Activated B cell treated with CpG ODN at 0.5 μM for 24 hours (primary cell): ENCODE results near the gene SMAD1. TPM values are rescaled to one million over a fixed set of nuclear protein-coding genes. Genes with fewer than 3 reads are reported as not detected.

ENCODE experiments used
- ATAC-seq: fragments of 200-7000 bp; cut with Tn5 transposase; one replicate; pipeline ENCODE4 v1.10.0; 2021; ENCODE audit warnings: low read depth, mild to moderate bottlenecking, moderate library complexity
- CTCF ChIA-PET: fragments of 350-600 bp; sonication (Branson Sonifier 250); formaldehyde crosslinking; loops from one replicate; lab custom pipeline; 2021; ENCODE audit warnings: antibody characterized with exemption; lab: Charles Lee
- POLR2A ChIA-PET: fragments of 350-600 bp; sonication (Branson Sonifier 250); formaldehyde crosslinking; loops from one replicate; lab custom pipeline; 2021; ENCODE audit warnings: antibody characterized with exemption; lab: Charles Lee
- DNase-seq: peaks from one replicate; pipeline ENCODE4 v3.0.0; 2022
- H3K27ac Mint-ChIP-seq: one replicate; pipeline ENCODE4 v1.8.0; 2020; ENCODE audit warnings: mixed read lengths
- H3K27me3 Mint-ChIP-seq: one replicate; pipeline ENCODE4 v1.8.0; 2021; ENCODE audit warnings: mixed read lengths
- H3K36me3 Mint-ChIP-seq: one replicate; pipeline ENCODE4 v1.8.0; 2021; ENCODE audit warnings: low read depth, mixed read lengths
- H3K4me1 Mint-ChIP-seq: one replicate; pipeline ENCODE4 v1.8.0; 2021; ENCODE audit warnings: mixed read lengths
- H3K4me3 Mint-ChIP-seq: one replicate; pipeline ENCODE4 v1.8.0; 2020; ENCODE audit warnings: mild to moderate bottlenecking, mixed read lengths
- H3K9me3 Mint-ChIP-seq: one replicate; pipeline ENCODE4 v1.8.0; 2020; ENCODE audit warnings: mixed read lengths
- intact Hi-C: fragments of 100-400 bp; cut with micrococcal nuclease; formaldehyde crosslinking; loops from one replicate; pipeline ENCODE4 v1.15.1; 2024
- total RNA-seq: library from RNA; stranded (reverse); gene quantifications from 2 replicates; pipeline ENCODE4 v1.2.3, GENCODE V29; 2022
- TF ChIP-seq, protein P1 (sequence below): fragments of 200-600 bp; IDR thresholded peaks from one replicate; pipeline ENCODE4 v1.8.0; 2022; ENCODE audit warnings: antibody characterized with exemption, mild to moderate bottlenecking

SMAD1 gene
- total RNA-seq, 1 donor from 2014 or later: not detected

DNA sequence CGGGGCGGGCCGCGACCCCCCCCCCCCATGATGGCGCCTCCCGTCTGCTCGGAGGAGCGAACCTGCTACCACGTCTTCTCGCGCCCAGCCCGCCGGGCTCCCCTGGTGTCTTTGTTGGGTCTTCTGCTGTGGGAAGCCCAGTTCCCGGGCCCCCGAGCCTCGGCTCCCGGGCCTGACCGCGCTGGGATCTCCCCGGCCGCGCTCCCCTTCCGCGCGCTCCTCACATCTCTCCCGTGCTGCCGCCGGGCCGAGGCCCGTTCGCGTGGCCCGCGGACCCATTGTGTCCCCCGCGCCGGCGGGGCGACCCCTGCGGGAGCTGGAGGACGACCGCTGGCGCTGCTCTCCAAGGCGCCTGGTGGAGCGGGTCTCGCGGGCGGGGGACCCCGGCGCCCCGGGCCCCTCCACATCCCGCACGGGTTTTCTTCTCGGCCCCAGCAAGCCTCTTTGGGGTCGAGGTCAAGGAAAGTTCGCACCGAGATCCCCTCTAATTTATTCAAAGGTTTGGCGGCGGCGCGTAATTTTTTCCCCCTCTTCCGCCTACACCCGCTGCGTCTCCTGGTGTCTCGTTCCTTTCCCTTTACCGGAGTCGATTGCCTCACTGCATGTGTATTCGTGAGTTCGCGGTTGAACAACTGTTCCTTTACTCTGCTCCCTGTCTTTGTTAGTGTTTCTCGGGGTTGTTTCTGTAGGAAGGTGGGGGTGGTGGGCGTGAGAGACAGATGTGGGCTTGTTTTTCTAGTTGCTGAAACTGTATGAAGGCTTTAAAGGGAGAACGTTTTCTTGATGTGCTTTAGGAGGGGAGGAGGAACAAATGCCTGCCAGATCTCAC, 770 bp downstream of the SMAD1 start:
- ChIA-PET POLR2A (no interaction called here), CTCF (no interaction called here)
- no peak for ATAC-seq
- Mint-ChIP-seq H3K4me3 (no peak overlapping the region), H3K9me3 (peaks cover 3% of the 10 kb centered on the region), H3K36me3 (no peaks in the 10 kb centered on the region), H3K27me3 (peaks cover 44% of the 10 kb centered on the region), H3K27ac (no peak overlapping the region), H3K4me1 (peaks cover 13% of the 10 kb centered on the region)
- peak; percentile 18 for DNase-seq
- intact Hi-C loops: loop anchor here (5.0 kb wide), 1 partner anchor 300 kb away; the partner anchor contains the start of gene OTUD4
- TF ChIP-seq, protein P1, sequence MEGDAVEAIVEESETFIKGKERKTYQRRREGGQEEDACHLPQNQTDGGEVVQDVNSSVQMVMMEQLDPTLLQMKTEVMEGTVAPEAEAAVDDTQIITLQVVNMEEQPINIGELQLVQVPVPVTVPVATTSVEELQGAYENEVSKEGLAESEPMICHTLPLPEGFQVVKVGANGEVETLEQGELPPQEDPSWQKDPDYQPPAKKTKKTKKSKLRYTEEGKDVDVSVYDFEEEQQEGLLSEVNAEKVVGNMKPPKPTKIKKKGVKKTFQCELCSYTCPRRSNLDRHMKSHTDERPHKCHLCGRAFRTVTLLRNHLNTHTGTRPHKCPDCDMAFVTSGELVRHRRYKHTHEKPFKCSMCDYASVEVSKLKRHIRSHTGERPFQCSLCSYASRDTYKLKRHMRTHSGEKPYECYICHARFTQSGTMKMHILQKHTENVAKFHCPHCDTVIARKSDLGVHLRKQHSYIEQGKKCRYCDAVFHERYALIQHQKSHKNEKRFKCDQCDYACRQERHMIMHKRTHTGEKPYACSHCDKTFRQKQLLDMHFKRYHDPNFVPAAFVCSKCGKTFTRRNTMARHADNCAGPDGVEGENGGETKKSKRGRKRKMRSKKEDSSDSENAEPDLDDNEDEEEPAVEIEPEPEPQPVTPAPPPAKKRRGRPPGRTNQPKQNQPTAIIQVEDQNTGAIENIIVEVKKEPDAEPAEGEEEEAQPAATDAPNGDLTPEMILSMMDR: no peak

DNA sequence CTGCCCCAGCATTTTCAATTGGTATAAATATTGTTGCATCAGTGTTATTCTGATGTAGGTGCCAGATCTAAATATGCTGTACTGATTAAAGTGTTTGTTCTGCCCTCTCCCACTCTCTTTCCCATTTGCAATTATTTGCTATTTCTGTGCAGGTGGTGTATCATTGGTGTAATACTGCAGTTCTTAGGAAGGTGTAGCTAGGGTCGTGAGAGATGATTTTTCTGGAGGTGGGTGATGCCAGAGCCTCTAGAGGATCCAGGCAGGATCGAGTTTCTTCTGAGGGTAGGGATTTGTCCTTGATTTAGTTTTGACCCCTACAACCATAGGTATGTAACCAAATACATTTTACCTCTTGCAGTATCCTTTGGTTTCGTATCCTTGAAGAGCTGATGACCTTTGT, 1.9 kb downstream of the SMAD1 start:
- H3K4me3 Mint-ChIP-seq: no peak overlapping the region
- H3K27ac Mint-ChIP-seq: no peak overlapping the region
- peaks cover 3% of the 10 kb centered on the region for H3K9me3 Mint-ChIP-seq
- H3K36me3 Mint-ChIP-seq: no peaks in the 10 kb centered on the region
- POLR2A ChIA-PET: no interaction called here
- no peak for ATAC-seq
- intact Hi-C loops: loop anchor here (5.0 kb wide), 1 partner anchor 301 kb away; the partner anchor contains the start of gene OTUD4
- DNase-seq: no peak
- TF ChIP-seq, protein P1: no peak
- CTCF ChIA-PET: no interaction called here
- H3K27me3 Mint-ChIP-seq: peaks cover 41% of the 10 kb centered on the region
- H3K4me1 Mint-ChIP-seq: peaks cover 20% of the 10 kb centered on the region

DNA sequence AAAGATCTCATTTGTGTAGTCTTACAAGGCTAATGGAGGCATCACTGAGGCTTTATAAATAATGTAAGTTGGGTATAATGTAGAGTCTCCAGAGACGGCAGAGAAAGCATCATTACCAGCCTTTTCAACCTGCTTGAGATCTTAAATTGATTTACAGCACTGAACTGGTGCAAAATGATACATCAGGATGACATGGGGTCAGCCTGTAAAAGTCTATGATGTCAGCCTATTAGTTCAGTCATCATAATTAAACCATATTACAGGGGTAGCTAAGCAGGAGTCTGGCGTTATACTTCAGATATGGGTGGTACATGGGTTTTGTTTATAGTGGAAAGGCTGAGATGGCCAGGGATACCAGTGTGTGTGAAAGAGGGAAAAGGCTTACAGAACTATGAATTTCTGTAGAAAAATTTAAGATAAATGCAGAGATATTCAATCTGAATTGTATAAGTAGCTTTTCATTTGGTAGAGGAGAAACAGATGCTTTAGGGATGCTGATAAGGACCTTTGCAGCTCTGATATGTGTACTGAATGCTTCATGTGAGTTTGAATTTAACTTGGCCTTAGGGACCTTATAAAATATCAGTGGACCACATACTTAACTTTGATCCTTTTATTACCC, 2.7 kb downstream of the SMAD1 start:
- DNase-seq: no peak
- Mint-ChIP-seq H3K36me3 (no peaks in the 10 kb centered on the region), H3K27me3 (peaks cover 36% of the 10 kb centered on the region), H3K4me3 (no peak overlapping the region), H3K27ac (no peak overlapping the region), H3K9me3 (peaks cover 1% of the 10 kb centered on the region), H3K4me1 (peaks cover 20% of the 10 kb centered on the region)
- ChIA-PET CTCF (no interaction called here), POLR2A (no interaction called here)
- no peak for ATAC-seq
- TF ChIP-seq, protein P1: no peak
- intact Hi-C loops: loop anchor here (5.0 kb wide), 1 partner anchor 302 kb away; the partner anchor contains the start of gene OTUD4

DNA sequence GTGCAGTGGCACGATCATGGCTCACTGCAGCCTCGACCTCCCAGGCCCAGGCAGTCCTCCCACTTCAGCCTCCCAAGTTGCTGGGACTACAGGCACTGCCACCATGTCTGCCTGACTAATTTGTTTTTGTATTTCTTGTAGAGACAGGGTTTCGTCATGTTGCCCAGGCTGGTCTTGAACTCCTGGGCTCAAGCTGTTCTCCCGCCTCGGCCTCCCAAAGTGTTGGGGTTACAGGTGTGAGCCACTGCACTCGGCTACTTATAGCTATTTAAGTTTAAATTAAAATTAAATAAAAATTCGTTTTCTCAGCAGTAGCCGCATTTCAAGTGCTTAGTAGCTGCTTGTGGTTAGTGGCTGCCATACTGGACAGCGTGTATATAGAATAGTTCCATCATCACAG, 3.5 kb downstream of the SMAD1 start:
- H3K4me3 Mint-ChIP-seq: no peak overlapping the region
- TF ChIP-seq, protein P1: no peak
- peaks cover 34% of the 10 kb centered on the region for H3K27me3 Mint-ChIP-seq
- H3K9me3 Mint-ChIP-seq: no peaks in the 10 kb centered on the region
- peaks cover 20% of the 10 kb centered on the region for H3K4me1 Mint-ChIP-seq
- ATAC-seq (no peak), DNase-seq (no peak)
- H3K36me3 Mint-ChIP-seq: no peaks in the 10 kb centered on the region
- CTCF ChIA-PET: interaction anchor here (0.8 kb wide), 1 partner anchor 10 kb away, joined by 3 read pairs; no protein-coding TSS in a partner anchor
- H3K27ac Mint-ChIP-seq: no peak overlapping the region
- intact Hi-C loops: no loop called here
- POLR2A ChIA-PET: no interaction called here

DNA sequence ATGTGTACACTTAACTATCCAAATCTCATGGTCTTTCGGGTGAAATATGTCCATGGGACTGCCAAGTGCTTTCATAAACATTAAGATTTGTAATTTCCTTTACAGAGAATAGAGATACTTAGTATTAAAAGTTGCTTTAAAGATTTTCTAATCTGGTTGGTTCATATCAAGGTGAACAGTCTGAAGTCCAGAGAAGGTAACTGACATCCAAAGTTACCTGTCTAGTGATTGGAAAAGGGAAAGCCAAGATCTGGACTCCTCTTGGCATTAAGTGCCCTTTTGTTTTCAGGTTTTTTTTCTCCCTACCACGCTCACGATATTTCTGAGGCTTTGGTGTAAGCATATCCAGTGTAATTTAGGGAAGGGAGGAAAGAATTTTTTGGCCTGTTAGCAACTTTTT, 5.0 kb downstream of the SMAD1 start:
- intact Hi-C loops: loop anchor here (2.0 kb wide), 1 partner anchor 132 kb away; the partner anchor contains the start of gene MMAA
- H3K4me3 Mint-ChIP-seq: no peak overlapping the region
- H3K4me1 Mint-ChIP-seq: peaks cover 9% of the 10 kb centered on the region
- ChIA-PET CTCF (no interaction called here), POLR2A (no interaction called here)
- DNase-seq (no peak), ATAC-seq (no peak)
- peaks cover 30% of the 10 kb centered on the region for H3K27me3 Mint-ChIP-seq
- H3K9me3 Mint-ChIP-seq: no peaks in the 10 kb centered on the region
- no peaks in the 10 kb centered on the region for H3K36me3 Mint-ChIP-seq
- TF ChIP-seq, protein P1: no peak
- H3K27ac Mint-ChIP-seq: no peak overlapping the region
